GM12891 (cell line): ENCODE results near the gene SALL4.

Experiments used
- POLR2A ChIP-seq: IDR thresholded peaks from 2 replicates; pipeline ENCODE4 v1.6.1; 2011; ENCODE audit warnings: low read depth, low read length, control low read depth
- POLR2AphosphoS5 ChIP-seq: IDR thresholded peaks from 2 replicates; pipeline ENCODE4 v1.6.1; 2011; ENCODE audit warnings: low read depth, low read length, control low read depth
- SPI1 ChIP-seq: IDR thresholded peaks from 2 replicates; pipeline ENCODE4 v1.6.1; 2011; ENCODE audit warnings: low read depth, low read length, control low read depth
- TAF1 ChIP-seq: IDR thresholded peaks from 2 replicates; pipeline ENCODE4 v1.6.1; 2011; ENCODE audit warnings: low read depth, low read length, control low read depth

DNA sequence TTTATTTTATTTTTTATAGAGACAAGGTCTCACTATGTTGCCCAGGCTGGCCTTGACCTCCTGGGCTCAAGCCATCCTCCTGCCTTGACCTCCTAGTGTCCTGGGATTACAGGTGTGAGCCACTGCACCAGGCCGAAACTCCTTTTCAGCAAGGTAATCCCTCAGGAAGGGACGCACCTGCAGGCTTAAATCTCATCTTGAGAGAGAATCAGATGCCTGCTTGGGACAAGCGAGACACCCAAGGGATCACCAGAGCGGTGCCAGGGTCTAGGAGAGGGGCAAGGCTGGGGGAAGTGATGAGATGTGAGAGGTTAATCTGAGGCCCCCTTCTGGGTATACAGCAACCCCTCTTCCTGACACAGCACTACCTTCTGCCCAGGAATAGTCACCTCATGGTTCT is 30.1 kb downstream of the SALL4 start:
- TF ChIP-seq POLR2A, result no peak
- no peak for TF ChIP-seq POLR2AphosphoS5
- no peak for TF ChIP-seq TAF1
- no peak for TF ChIP-seq SPI1
